Ovary (tissue), 9 donors: Measurements from ENCODE around the gene CBFB. TPM values are rescaled to one million over a fixed set of nuclear protein-coding genes. Genes with fewer than 3 reads are reported as not detected.

ENCODE experiments used
- DNase-seq, 5 donors: peaks; one replicate each; pipeline ENCODE4 v3.0.0-alpha.2; 2019 to 2020
- H3K27ac ChIP-seq, 2 donors: fragments of 200-600 bp; one replicate each; pipeline versions ENCODE4 v1.5.1 to v1.8.0; 2019 to 2022
- H3K27me3 ChIP-seq: fragments of 200-600 bp; one replicate; pipeline ENCODE4 v1.8.0; 2022
- H3K36me3 ChIP-seq: fragments of 200-600 bp; sonication (generic); one replicate; pipeline ENCODE4 v1.5.1; 2019
- H3K4me1 ChIP-seq: one replicate; pipeline ENCODE4 v1.8.1; 2013; ENCODE audit warnings: mild to moderate bottlenecking, moderate library complexity; ENCODE audit not compliant: insufficient read depth
- H3K4me3 ChIP-seq: fragments of 200-600 bp; sonication (generic); one replicate; pipeline ENCODE4 v1.5.1; 2017
- H3K9me3 ChIP-seq, 2 donors: fragments of 200-600 bp in 1 of 2; sonication (generic) in 1 of 2; one replicate each; pipeline versions ENCODE4 v1.5.1 to v1.8.1; 2013 to 2019; ENCODE audit warnings: mild to moderate bottlenecking in 1 of 2, moderate library complexity in 1 of 2
- EP300 ChIP-seq: sonication (generic); formaldehyde crosslinking; IDR thresholded peaks from one replicate; pipeline ENCODE4 v1.6.1; 2017; ENCODE audit warnings: antibody characterized with exemption
- POLR2A ChIP-seq: fragments of 450-650 bp; IDR thresholded peaks from one replicate; pipeline ENCODE4 v1.6.1; 2017; ENCODE audit warnings: antibody characterized with exemption, mild to moderate bottlenecking, moderate library complexity
- WGBS, 3 donors: extraction: QIAGEN DNeasy Blood & Tissue Kit in 1 of 3; methylation state at CpG; one replicate each; pipeline versions ENCODE4 v1.1.5 to v1.1.7; 2013 to 2017; 5-methylcytosine and 5-hydroxymethylcytosine counted together
- intact Hi-C, 4 donors: fragments of 100-400 bp; cut with DNase I; formaldehyde crosslinking; loops; one replicate each; pipeline versions ENCODE4 v1.11.0 to v1.15.1; 2022 to 2023
- polyA plus RNA-seq, 2 donors: library from polyadenylated mRNA; stranded (reverse); fragments of 200-250 nt in 1 of 2; fragments of 350-450 nt in 1 of 2; fragmentation: Illumina TruSeq in 1 of 2; extraction: RNeasy Lipid Tissue Mini Kit (QIAGEN cat#74804) in 1 of 2; gene quantifications; one replicate each; pipeline ENCODE4 v1.2.3, GENCODE V29; 2013 to 2014
- total RNA-seq, 7 donors: library from RNA; depleted of rRNA in 2 of 7; stranded (reverse); fragments of >200 nt in 2 of 7; fragmentation: NEBNext Ultra II Directional in 3 of 7; extraction: Animal tissue kit (Norgen Biotek cat#: 25700) in 3 of 7; gene quantifications; one replicate each; pipeline versions ENCODE4 v1.1.0 to v1.2.4, GENCODE V29; 2016 to 2023
- TF ChIP-seq, protein P1 (sequence below), 3 donors: fragments of 450-650 bp in 2 of 3; fragments of 200-600 bp in 1 of 3; IDR thresholded peaks; one replicate each; pipeline versions ENCODE4 v1.5.1 to v1.8.0; 2016 to 2022; ENCODE audit warnings: antibody characterized with exemption in 3 of 3, mild to moderate bottlenecking in 1 of 3
- donor health status: DM: no; HTN: no; CAD: no; lungs with moderate emphysema.
- donor health status: DM: no; HTN: no; CAD: no.
- donor health status: Bipolar disorder and iron deficiency.
- donor health status: DM: yes; HTN: yes; CAD: no.
- donor health status: DM: no; HTN: no; CAD: no.
- donor health status: DM: yes; HTN: yes; CAD: no.

The CBFB gene
- total and polyA plus RNA-seq, 9 donors: 19.2 to 58.3 (median 46.7) TPM

DNA sequence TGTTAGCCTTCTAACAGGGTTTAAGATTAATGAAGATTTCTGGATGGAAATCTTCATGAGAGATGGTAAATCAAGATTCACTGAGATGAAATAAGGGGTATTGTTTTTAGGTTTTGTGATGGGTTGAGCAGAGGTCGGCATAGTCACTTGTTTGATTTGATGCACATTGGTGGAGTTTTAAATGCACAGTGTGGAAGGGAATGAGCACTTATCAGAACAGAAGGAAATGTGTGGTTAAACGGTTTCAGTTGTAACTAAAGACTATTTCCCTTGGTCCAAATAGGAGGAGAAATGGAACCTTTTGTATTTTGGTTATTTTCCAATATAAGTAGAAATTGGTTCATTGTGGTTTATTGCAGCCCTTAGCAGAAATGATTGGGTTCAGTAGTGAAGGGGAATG is 34.1 kb downstream of the CBFB start:
- 43 to 61% (median 57%) methylated on average over 2 of the region's 2 CpGs for WGBS, 3 donors
- no peaks in the 10 kb centered on the region for H3K9me3 ChIP-seq
- H3K27me3 ChIP-seq: no peaks in the 10 kb centered on the region
- no peak overlapping the region for H3K27ac ChIP-seq
- TF ChIP-seq, protein P1, sequence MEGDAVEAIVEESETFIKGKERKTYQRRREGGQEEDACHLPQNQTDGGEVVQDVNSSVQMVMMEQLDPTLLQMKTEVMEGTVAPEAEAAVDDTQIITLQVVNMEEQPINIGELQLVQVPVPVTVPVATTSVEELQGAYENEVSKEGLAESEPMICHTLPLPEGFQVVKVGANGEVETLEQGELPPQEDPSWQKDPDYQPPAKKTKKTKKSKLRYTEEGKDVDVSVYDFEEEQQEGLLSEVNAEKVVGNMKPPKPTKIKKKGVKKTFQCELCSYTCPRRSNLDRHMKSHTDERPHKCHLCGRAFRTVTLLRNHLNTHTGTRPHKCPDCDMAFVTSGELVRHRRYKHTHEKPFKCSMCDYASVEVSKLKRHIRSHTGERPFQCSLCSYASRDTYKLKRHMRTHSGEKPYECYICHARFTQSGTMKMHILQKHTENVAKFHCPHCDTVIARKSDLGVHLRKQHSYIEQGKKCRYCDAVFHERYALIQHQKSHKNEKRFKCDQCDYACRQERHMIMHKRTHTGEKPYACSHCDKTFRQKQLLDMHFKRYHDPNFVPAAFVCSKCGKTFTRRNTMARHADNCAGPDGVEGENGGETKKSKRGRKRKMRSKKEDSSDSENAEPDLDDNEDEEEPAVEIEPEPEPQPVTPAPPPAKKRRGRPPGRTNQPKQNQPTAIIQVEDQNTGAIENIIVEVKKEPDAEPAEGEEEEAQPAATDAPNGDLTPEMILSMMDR (IDR thresholded peaks at IDR 0.05): no peak
- TF ChIP-seq POLR2A (no peak), EP300 (no peak)
- H3K4me1 ChIP-seq: no peaks in the 10 kb centered on the region
- intact Hi-C loops: no loop called here
- DNase-seq: no peak
- no peak overlapping the region for H3K4me3 ChIP-seq
- no peaks in the 10 kb centered on the region for H3K36me3 ChIP-seq

DNA sequence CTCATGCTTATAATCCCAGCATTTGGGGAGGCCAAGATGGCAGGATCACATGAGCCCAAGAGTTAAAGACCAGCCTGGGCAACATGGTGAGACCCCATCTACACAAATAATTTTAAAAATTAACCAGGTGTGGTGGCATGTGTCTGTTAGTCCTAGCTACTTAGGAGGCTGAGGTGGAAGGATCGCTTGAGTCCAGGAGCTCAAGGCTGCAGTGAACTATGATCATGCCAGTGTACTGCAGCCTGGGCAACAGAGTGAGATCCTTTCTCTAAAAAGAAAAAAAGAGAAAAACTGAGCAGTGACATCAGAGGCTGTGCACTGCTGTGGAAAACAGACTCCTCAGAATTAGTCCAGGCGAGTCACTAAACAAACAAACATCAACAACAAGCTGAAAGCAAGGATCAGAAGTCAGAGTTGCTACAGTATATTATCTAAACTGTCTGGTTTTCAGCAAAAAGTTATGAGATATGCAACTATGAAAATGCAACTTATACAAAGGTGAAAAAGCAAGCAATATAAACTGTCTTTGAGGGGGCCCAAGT is 39.3 kb downstream of the CBFB start:
- TF ChIP-seq EP300 (no peak), POLR2A (no peak)
- TF ChIP-seq, protein P1 (IDR thresholded peaks at IDR 0.05): no peak
- H3K4me1 ChIP-seq: no peaks in the 10 kb centered on the region
- H3K4me3 ChIP-seq: no peak overlapping the region
- H3K36me3 ChIP-seq: no peaks in the 10 kb centered on the region
- H3K27me3 ChIP-seq: no peaks in the 10 kb centered on the region
- no peaks in the 10 kb centered on the region for H3K9me3 ChIP-seq
- H3K27ac ChIP-seq: no peak overlapping the region
- 90 to 94% (median 94%) methylated on average over 2 of the region's 2 CpGs for WGBS, 3 donors
- intact Hi-C loops: no loop called here
- no peak for DNase-seq

DNA sequence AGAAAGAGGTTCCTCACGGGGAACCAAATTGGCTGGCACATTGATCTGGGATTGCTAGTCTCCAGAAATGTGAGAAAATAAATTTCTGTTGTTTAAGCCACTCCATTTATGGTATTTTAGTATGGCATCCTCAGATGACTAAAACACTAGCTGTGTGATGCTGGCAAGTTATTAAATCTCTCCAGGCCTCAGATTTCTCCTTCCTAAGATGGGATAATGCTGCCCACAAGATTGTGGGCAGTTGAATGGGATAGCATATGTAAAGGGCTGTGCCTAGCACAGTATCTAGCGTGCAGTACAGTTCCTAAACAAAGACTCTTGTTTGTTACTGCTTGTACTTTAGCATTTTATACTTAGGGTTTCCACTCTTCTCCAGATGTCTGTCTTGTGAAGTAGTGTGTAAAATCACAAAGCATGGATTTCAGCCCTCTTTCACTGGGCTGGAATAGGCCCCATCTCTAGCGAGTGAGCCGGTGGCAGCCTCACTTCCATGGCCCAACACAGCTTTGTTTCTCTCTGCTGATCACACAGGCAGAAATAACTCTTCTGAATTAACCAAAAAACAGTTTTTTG is 42.6 kb downstream of the CBFB start:
- no peaks in the 10 kb centered on the region for H3K9me3 ChIP-seq
- no peak overlapping the region for H3K4me3 ChIP-seq
- no peaks in the 10 kb centered on the region for H3K36me3 ChIP-seq
- no peak for DNase-seq
- WGBS, 3 donors: 86 to 87% (median 87%) methylated on average over 4 of the region's 4 CpGs
- TF ChIP-seq POLR2A: no peak
- TF ChIP-seq EP300: no peak
- TF ChIP-seq, protein P1 (IDR thresholded peaks at IDR 0.05): no peak
- intact Hi-C loops: no loop called here
- H3K27ac ChIP-seq: no peak overlapping the region
- H3K4me1 ChIP-seq: no peaks in the 10 kb centered on the region
- H3K27me3 ChIP-seq: no peaks in the 10 kb centered on the region

DNA sequence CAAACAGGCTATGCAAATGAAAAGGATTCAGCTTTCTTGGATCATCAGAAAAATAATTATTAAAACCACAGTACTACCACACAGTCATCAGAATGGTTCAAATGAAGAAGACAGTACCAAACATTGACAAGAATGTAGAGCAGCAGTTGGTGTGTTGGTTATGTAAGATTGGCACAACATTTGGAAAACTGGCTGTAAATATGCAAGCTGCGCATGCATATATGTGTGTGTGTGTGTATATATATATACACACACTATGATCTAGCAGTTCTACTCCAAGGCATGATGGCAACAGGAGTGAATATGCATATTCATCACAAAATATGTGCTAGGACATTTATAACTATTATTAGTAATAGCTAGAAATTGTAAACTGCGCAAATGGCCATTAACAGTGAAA is 46.4 kb downstream of the CBFB start:
- Histone ChIP-seq H3K4me3 (no peak overlapping the region), H3K36me3 (no peaks in the 10 kb centered on the region), H3K27me3 (no peaks in the 10 kb centered on the region), H3K4me1 (no peaks in the 10 kb centered on the region), H3K9me3 (no peaks in the 10 kb centered on the region), H3K27ac (no peak overlapping the region)
- TF ChIP-seq, protein P1 (IDR thresholded peaks at IDR 0.05): no peak
- TF ChIP-seq POLR2A (no peak), EP300 (no peak)
- 96 to 99% (median 98%) methylated on average over 2 of the region's 2 CpGs for WGBS, 3 donors
- intact Hi-C loops: no loop called here
- DNase-seq: no peak
